H9 (cell line): ENCODE data around the gene LETMD1. TPM values are rescaled to one million over a fixed set of nuclear protein-coding genes. Genes with fewer than 3 reads are reported as not detected.

ENCODE experiments used
- DNase-seq: peaks from one replicate; pipeline ENCODE4 v3.0.0-alpha.2; 2017
- H2AFZ ChIP-seq: one replicate; pipeline ENCODE4 v1.6.1; 2013; ENCODE audit warnings: mild to moderate bottlenecking, low read length, control low read depth, moderate library complexity
- H2AK5ac ChIP-seq: 2 replicates; pipeline ENCODE4 v1.6.1; 2013; ENCODE audit warnings: low read length, control low read depth, mixed read lengths; ENCODE audit not compliant: insufficient read length
- H2BK120ac ChIP-seq: one replicate; pipeline ENCODE4 v1.6.1; 2013; ENCODE audit warnings: low read depth, mild to moderate bottlenecking, low read length, control low read depth, inconsistent platforms; ENCODE audit not compliant: poor library complexity, severe bottlenecking
- H2BK12ac ChIP-seq: 2 replicates; pipeline ENCODE4 v1.6.1; 2013; ENCODE audit warnings: low read length, control low read depth, mixed read lengths, low read depth; ENCODE audit not compliant: insufficient read length
- H2BK15ac ChIP-seq: 2 replicates; pipeline ENCODE4 v1.6.1; 2013; ENCODE audit warnings: low read depth, low read length, control low read depth
- H2BK20ac ChIP-seq: one replicate; pipeline ENCODE4 v1.6.1; 2013; ENCODE audit warnings: low read depth, mild to moderate bottlenecking, low read length, control low read depth, inconsistent platforms; ENCODE audit not compliant: poor library complexity, severe bottlenecking
- H2BK5ac ChIP-seq: 2 replicates; pipeline ENCODE4 v1.6.1; 2013; ENCODE audit warnings: low read length, control low read depth, mixed read lengths; ENCODE audit not compliant: insufficient read length
- H3K14ac ChIP-seq: 2 replicates; pipeline ENCODE4 v1.6.1; 2013; ENCODE audit warnings: low read length, control low read depth; ENCODE audit not compliant: insufficient read depth
- H3K18ac ChIP-seq: 2 replicates; pipeline ENCODE4 v1.6.1; 2013; ENCODE audit warnings: low read depth, mild to moderate bottlenecking, mixed read lengths, low read length, control low read depth; ENCODE audit not compliant: insufficient read length
- H3K23ac ChIP-seq: 2 replicates; pipeline ENCODE4 v1.6.1; 2013; ENCODE audit warnings: low read length, control low read depth, mixed read lengths, low read depth; ENCODE audit not compliant: insufficient read length
- H3K23me2 ChIP-seq: 2 replicates; pipeline ENCODE4 v1.6.1; 2013; ENCODE audit warnings: low read depth, mild to moderate bottlenecking, mixed read lengths, low read length, control low read depth; ENCODE audit not compliant: insufficient read length, poor library complexity, severe bottlenecking
- H3K27ac ChIP-seq: 2 replicates; pipeline ENCODE4 v1.5.1; 2013; ENCODE audit warnings: low read length, control low read depth, mixed read lengths, low read depth; ENCODE audit not compliant: insufficient read length
- H3K27me3 ChIP-seq: 2 replicates; pipeline ENCODE4 v1.6.1; 2013; ENCODE audit warnings: low read length, control low read depth, inconsistent platforms; ENCODE audit not compliant: insufficient read depth
- H3K4ac ChIP-seq: 2 replicates; pipeline ENCODE4 v1.6.1; 2013; ENCODE audit warnings: low read depth, mild to moderate bottlenecking, control low read depth, inconsistent platforms, low read length, moderate library complexity
- H3K4me1 ChIP-seq: 2 replicates; pipeline ENCODE4 v1.6.1; 2013; ENCODE audit warnings: low read length, control low read depth, inconsistent platforms; ENCODE audit not compliant: insufficient read depth
- H3K4me2 ChIP-seq: 2 replicates; pipeline ENCODE4 v1.6.1; 2013; ENCODE audit warnings: low read length, control low read depth, mixed read lengths; ENCODE audit not compliant: insufficient read length, insufficient read depth
- H3K56ac ChIP-seq: 2 replicates; pipeline ENCODE4 v1.6.1; 2013; ENCODE audit warnings: low read depth, mild to moderate bottlenecking, mixed read lengths, low read length, control low read depth; ENCODE audit not compliant: insufficient read length
- H3K79me1 ChIP-seq: 2 replicates; pipeline ENCODE4 v1.6.1; 2013; ENCODE audit warnings: low read depth, mild to moderate bottlenecking, moderate library complexity, low read length, control low read depth, inconsistent platforms; ENCODE audit not compliant: insufficient read depth, poor library complexity, severe bottlenecking
- H3K79me2 ChIP-seq: 2 replicates; pipeline ENCODE4 v1.6.1; 2013; ENCODE audit warnings: low read length, control low read depth, inconsistent platforms; ENCODE audit not compliant: insufficient read depth
- H3K9ac ChIP-seq: 2 replicates; pipeline ENCODE4 v1.6.1; 2013; ENCODE audit warnings: low read length, control low read depth, mixed read lengths; ENCODE audit not compliant: insufficient read length; ENCODE audit errors: extremely low read depth
- H3K9me3 ChIP-seq: one replicate; pipeline ENCODE4 v1.6.1; 2013; ENCODE audit warnings: low read depth, low read length, inconsistent platforms; ENCODE audit not compliant: control insufficient read depth
- H3T11ph ChIP-seq: one replicate; pipeline ENCODE4 v1.6.1; 2013; ENCODE audit warnings: mild to moderate bottlenecking, low read length, control low read depth, inconsistent platforms
- H4K20me1 ChIP-seq: one replicate; pipeline ENCODE4 v1.6.1; 2013; ENCODE audit not compliant: control insufficient read depth, insufficient read length, insufficient read depth
- H4K5ac ChIP-seq: 2 replicates; pipeline ENCODE4 v1.6.1; 2013; ENCODE audit warnings: low read depth, mild to moderate bottlenecking, mixed read lengths, low read length, control low read depth; ENCODE audit not compliant: insufficient read length
- H4K8ac ChIP-seq: replicated peaks from 2 replicates; pipeline ENCODE4 v1.6.1; 2013; ENCODE audit warnings: low read length, control low read depth, mixed read lengths, low read depth; ENCODE audit not compliant: insufficient read length
- H4K91ac ChIP-seq: 2 replicates; pipeline ENCODE4 v1.6.1; 2013; ENCODE audit warnings: low read depth, mild to moderate bottlenecking, moderate library complexity, mixed read lengths, low read length, control low read depth; ENCODE audit not compliant: insufficient read length
- H3K27ac Mint-ChIP-seq, 3 experiments: 2 replicates in 2 of 3; 3 replicates in 1 of 3; pipeline ENCODE4 v1.8.0; 2020 to 2021; ENCODE audit warnings: mixed read lengths in 3 of 3, mild to moderate bottlenecking in 1 of 3, moderate library complexity in 1 of 3
- H3K27me3 Mint-ChIP-seq: 2 replicates; pipeline ENCODE4 v1.8.0; 2021; ENCODE audit warnings: low read depth, mild to moderate bottlenecking, moderate library complexity, mixed read lengths
- H3K36me3 Mint-ChIP-seq, 3 experiments: 2 replicates in 2 of 3; 3 replicates in 1 of 3; pipeline ENCODE4 v1.8.0; 2020 to 2021; ENCODE audit warnings: low read depth in 3 of 3, mixed read lengths in 3 of 3; ENCODE audit not compliant: insufficient read depth in 1 of 3
- H3K4me1 Mint-ChIP-seq, 2 experiments: 2 replicates each; pipeline ENCODE4 v1.8.0; 2020; ENCODE audit warnings: mixed read lengths in 2 of 2
- H3K4me3 Mint-ChIP-seq, 2 experiments: 2 replicates in 1 of 2; 3 replicates in 1 of 2; pipeline ENCODE4 v1.8.0; 2020 to 2021; ENCODE audit warnings: mild to moderate bottlenecking in 2 of 2, mixed read lengths in 2 of 2, moderate library complexity in 1 of 2
- H3K9me3 Mint-ChIP-seq, 2 experiments: 2 replicates in 1 of 2; 3 replicates in 1 of 2; pipeline ENCODE4 v1.8.0; 2020; ENCODE audit warnings: mild to moderate bottlenecking in 2 of 2, mixed read lengths in 2 of 2, moderate library complexity in 1 of 2
- CTCF ChIP-seq: fragments of 200-600 bp; sonication (generic); conservative IDR thresholded peaks from 3 replicates; pipeline ENCODE4 v1.8.0; 2021; ENCODE audit warnings: antibody characterized with exemption, mild to moderate bottlenecking
- WGBS: extraction: QIAGEN DNeasy Blood & Tissue Kit; methylation state at CpG from one replicate; pipeline ENCODE4 v1.1.7; 2013; ENCODE audit warnings: missing lambda C conversion rate, low lambda C conversion rate, mixed read lengths; ENCODE audit not compliant: insufficient read length; ENCODE audit errors: extremely low coverage; 5-methylcytosine and 5-hydroxymethylcytosine counted together
- total RNA-seq: library from RNA; stranded (reverse); gene quantifications from 2 replicates; pipeline ENCODE4 v1.2.1, GENCODE V29; 2021

The LETMD1 gene
- total RNA-seq, 1 experiment from 2014 or later = 34.9 TPM

- no peak for TF ChIP-seq CTCF
- Mint-ChIP-seq H3K9me3 (no peaks in the 10 kb centered on the region), H3K4me3 (no peak overlapping the region), H3K36me3 (peaks cover 16 to 26% (median 22%) of the 10 kb centered on the region in 3 experiments; a peak in 6 of 7 replicates), H3K27me3 (no peaks in the 10 kb centered on the region), H3K4me1 (no peaks in the 10 kb centered on the region), H3K27ac (peak overlapping the region in 2 of 3 experiments; percentile 49 to 72; a peak in 1 of 7 replicates)
- H4K91ac ChIP-seq = no peak overlapping the region
- H3K14ac ChIP-seq = no peak overlapping the region
- H3K9ac ChIP-seq = no peak overlapping the region
- no peak overlapping the region for H2AFZ ChIP-seq
- H3K56ac ChIP-seq = no peak overlapping the region
- H2BK15ac ChIP-seq = no peak overlapping the region
- no peak overlapping the region for H3T11ph ChIP-seq
- H2BK5ac ChIP-seq = no peak overlapping the region
- H3K18ac ChIP-seq = no peak overlapping the region
- H3K27ac ChIP-seq = no peak overlapping the region
- H3K23ac ChIP-seq = no peak overlapping the region
- H3K4ac ChIP-seq = no peak overlapping the region
- H2BK12ac ChIP-seq = no peak overlapping the region
- no peak overlapping the region for H2AK5ac ChIP-seq
- no peaks in the 10 kb centered on the region for H3K79me1 ChIP-seq
- no peak overlapping the region for H2BK20ac ChIP-seq
- H3K9me3 ChIP-seq = no peaks in the 10 kb centered on the region
- H3K27me3 ChIP-seq = no peaks in the 10 kb centered on the region
- 100% methylated on average over 2 of the region's 10 CpGs for WGBS
- no peaks in the 10 kb centered on the region for H3K23me2 ChIP-seq
- H3K4me2 ChIP-seq = no peak overlapping the region
- H2BK120ac ChIP-seq = no peak overlapping the region
- no peak overlapping the region for H4K5ac ChIP-seq
- H4K8ac ChIP-seq = no peak overlapping the region
- H4K20me1 ChIP-seq = no peaks in the 10 kb centered on the region
- H3K4me1 ChIP-seq = no peaks in the 10 kb centered on the region
- no peak for DNase-seq
- no peaks in the 10 kb centered on the region for H3K79me2 ChIP-seq
Observed at GRCh38 chr12:51090705-51091229, 42.6 kb downstream of the LETMD1 start.
